ENCODE data around the gene NAALAD2.

DNA sequence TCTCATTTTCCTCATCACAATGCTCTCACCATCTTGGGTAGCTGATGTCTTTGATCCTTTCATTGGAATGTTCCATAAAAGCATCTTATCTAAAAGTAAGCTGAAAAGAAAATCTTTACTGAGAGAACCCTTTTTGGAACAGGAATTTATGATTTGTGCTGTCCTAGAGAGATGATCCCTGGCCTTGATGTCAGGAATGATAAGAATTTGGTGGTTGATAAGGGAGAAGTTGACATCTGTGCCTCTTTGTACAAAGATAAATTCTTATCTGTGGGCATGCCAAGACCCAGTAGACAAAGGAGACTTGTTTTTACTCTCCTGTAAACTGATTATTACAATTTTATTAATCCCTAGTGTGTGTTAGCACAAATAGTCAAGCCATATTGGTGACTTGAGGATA lies 36.9 kb downstream of the NAALAD2 start:
- no peak for TF ChIP-seq EZH2 (IDR thresholded peaks at IDR 0.05; ENCODE audit: borderline replicate concordance, low read length)
- TF ChIP-seq, protein P1, sequence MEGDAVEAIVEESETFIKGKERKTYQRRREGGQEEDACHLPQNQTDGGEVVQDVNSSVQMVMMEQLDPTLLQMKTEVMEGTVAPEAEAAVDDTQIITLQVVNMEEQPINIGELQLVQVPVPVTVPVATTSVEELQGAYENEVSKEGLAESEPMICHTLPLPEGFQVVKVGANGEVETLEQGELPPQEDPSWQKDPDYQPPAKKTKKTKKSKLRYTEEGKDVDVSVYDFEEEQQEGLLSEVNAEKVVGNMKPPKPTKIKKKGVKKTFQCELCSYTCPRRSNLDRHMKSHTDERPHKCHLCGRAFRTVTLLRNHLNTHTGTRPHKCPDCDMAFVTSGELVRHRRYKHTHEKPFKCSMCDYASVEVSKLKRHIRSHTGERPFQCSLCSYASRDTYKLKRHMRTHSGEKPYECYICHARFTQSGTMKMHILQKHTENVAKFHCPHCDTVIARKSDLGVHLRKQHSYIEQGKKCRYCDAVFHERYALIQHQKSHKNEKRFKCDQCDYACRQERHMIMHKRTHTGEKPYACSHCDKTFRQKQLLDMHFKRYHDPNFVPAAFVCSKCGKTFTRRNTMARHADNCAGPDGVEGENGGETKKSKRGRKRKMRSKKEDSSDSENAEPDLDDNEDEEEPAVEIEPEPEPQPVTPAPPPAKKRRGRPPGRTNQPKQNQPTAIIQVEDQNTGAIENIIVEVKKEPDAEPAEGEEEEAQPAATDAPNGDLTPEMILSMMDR (conservative IDR thresholded peaks at IDR 0.05 in 1 of 2, IDR thresholded peaks at IDR 0.05 in 1 of 2; ENCODE audit: extremely low read depth in 1 of 2, insufficient read depth in 1 of 2, low read depth in 1 of 2, low read length in 2 of 2): no peak

Data from mammary epithelial cell (primary cell).